PFSK-1 (cell line): ENCODE data around the gene C1QC.

Experiments used
- POLR2AphosphoS5 ChIP-seq: IDR thresholded peaks from 2 replicates; pipeline ENCODE4 v1.6.1; 2012; ENCODE audit warnings: low read depth, mild to moderate bottlenecking, control low read depth, low read length, moderate library complexity
- TAF1 ChIP-seq: IDR thresholded peaks from 2 replicates; pipeline ENCODE4 v1.6.1; 2012; ENCODE audit warnings: low read length, control low read depth, borderline replicate concordance; ENCODE audit not compliant: insufficient read depth

DNA sequence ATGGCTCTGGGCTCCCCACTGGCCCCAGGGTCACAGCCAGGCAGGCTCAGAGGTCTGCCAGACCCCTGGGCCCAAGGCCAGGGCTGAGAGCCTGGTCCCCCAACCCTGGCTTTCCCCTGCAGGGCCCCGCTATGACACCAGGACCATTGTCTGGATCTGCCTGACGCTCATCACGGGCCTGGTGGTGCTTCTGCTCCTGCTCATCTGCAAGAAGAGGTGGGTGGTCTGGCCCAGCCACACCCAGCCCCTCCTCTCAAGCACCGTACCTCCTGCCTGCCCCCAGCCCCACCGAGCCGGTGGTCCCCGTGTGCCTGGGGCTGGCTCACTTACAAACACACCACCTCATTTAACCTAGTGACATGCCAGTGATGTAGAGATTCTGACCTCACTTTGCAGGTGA is 48.3 kb upstream of the C1QC start:
- TF ChIP-seq TAF1 (no peak), POLR2AphosphoS5 (no peak)
